ENCODE data around the gene CADM2. TPM values are rescaled to one million over a fixed set of nuclear protein-coding genes. Genes with fewer than 3 reads are reported as not detected.

Gene CADM2
- total RNA-seq, 1 donor from 2014 or later: 3.5 TPM

- TF ChIP-seq CTCF (conservative IDR thresholded peaks at IDR 0.05): no peak
- no peaks in the 10 kb centered on the region for H3K4me1 Mint-ChIP-seq
- no peak for DNase-seq (ENCODE audit: low read depth, low spot score)
- no peaks in the 10 kb centered on the region for H3K36me3 Mint-ChIP-seq (ENCODE audit: low read depth)
- no peaks in the 10 kb centered on the region for H3K27me3 Mint-ChIP-seq (ENCODE audit: low read depth)
- no peak overlapping the region for H3K4me3 Mint-ChIP-seq
- H3K27ac Mint-ChIP-seq (ENCODE audit: unreplicated experiment): no peak overlapping the region
- no peaks in the 10 kb centered on the region for H3K9me3 Mint-ChIP-seq
Observed at GRCh38 chr3:85288257-85288656, 329.5 kb downstream of the CADM2 start.

GRCh38 chr3:85297291-85297690, 338.5 kb downstream of the CADM2 start:
- Mint-ChIP-seq H3K27me3 (ENCODE audit: low read depth) (no peaks in the 10 kb centered on the region), H3K9me3 (no peaks in the 10 kb centered on the region), H3K36me3 (ENCODE audit: low read depth) (no peaks in the 10 kb centered on the region), H3K4me3 (no peak overlapping the region), H3K27ac (ENCODE audit: unreplicated experiment) (no peak overlapping the region), H3K4me1 (no peaks in the 10 kb centered on the region)
- no peak for DNase-seq (ENCODE audit: low read depth, low spot score)
- no peak for TF ChIP-seq CTCF (conservative IDR thresholded peaks at IDR 0.05)

- no peak overlapping the region for H3K27ac Mint-ChIP-seq (ENCODE audit: unreplicated experiment)
- H3K9me3 Mint-ChIP-seq: no peaks in the 10 kb centered on the region
- no peaks in the 10 kb centered on the region for H3K4me1 Mint-ChIP-seq
- no peak for DNase-seq (ENCODE audit: low read depth, low spot score)
- H3K4me3 Mint-ChIP-seq: no peak overlapping the region
- no peak for TF ChIP-seq CTCF (conservative IDR thresholded peaks at IDR 0.05)
- no peaks in the 10 kb centered on the region for H3K27me3 Mint-ChIP-seq (ENCODE audit: low read depth)
- no peaks in the 10 kb centered on the region for H3K36me3 Mint-ChIP-seq (ENCODE audit: low read depth)
Observed at GRCh38 chr3:85298032-85298431, 339.2 kb downstream of the CADM2 start.

GRCh38 chr3:85303156-85303555, 344.4 kb downstream of the CADM2 start:
- no peaks in the 10 kb centered on the region for H3K27me3 Mint-ChIP-seq (ENCODE audit: low read depth)
- H3K4me1 Mint-ChIP-seq: no peaks in the 10 kb centered on the region
- H3K36me3 Mint-ChIP-seq (ENCODE audit: low read depth): no peaks in the 10 kb centered on the region
- H3K9me3 Mint-ChIP-seq: no peaks in the 10 kb centered on the region
- no peak overlapping the region for H3K27ac Mint-ChIP-seq (ENCODE audit: unreplicated experiment)
- DNase-seq (ENCODE audit: low read depth, low spot score): no peak
- no peak for TF ChIP-seq CTCF (conservative IDR thresholded peaks at IDR 0.05)
- H3K4me3 Mint-ChIP-seq: no peak overlapping the region

- Mint-ChIP-seq H3K9me3 (no peaks in the 10 kb centered on the region), H3K4me1 (no peaks in the 10 kb centered on the region), H3K27me3 (ENCODE audit: low read depth) (no peaks in the 10 kb centered on the region), H3K27ac (ENCODE audit: unreplicated experiment) (no peak overlapping the region), H3K36me3 (ENCODE audit: low read depth) (no peaks in the 10 kb centered on the region), H3K4me3 (no peak overlapping the region)
- DNase-seq (ENCODE audit: low read depth, low spot score): no peak
- peak; percentile 58 for TF ChIP-seq CTCF (conservative IDR thresholded peaks at IDR 0.05)
Observed at GRCh38 chr3:85304360-85304964, 345.7 kb downstream of the CADM2 start.
